GM20000 (cell line): Measurements from ENCODE around the gene UTP25.
A peak's percentile ranks its signal among the peaks of the same experiment; 100 is the strongest.

Experiments used
- DNase-seq: peaks from one replicate; pipeline ENCODE4 v3.0.0; 2012; ENCODE audit warnings: low spot score
- TF ChIP-seq, protein P1 (sequence below): IDR thresholded peaks from 2 replicates; pipeline ENCODE4 v1.5.1; 2012; ENCODE audit warnings: mild to moderate bottlenecking, control low read depth; ENCODE audit errors: extremely low read depth, missing control alignments

The UTP25 gene, protein sequence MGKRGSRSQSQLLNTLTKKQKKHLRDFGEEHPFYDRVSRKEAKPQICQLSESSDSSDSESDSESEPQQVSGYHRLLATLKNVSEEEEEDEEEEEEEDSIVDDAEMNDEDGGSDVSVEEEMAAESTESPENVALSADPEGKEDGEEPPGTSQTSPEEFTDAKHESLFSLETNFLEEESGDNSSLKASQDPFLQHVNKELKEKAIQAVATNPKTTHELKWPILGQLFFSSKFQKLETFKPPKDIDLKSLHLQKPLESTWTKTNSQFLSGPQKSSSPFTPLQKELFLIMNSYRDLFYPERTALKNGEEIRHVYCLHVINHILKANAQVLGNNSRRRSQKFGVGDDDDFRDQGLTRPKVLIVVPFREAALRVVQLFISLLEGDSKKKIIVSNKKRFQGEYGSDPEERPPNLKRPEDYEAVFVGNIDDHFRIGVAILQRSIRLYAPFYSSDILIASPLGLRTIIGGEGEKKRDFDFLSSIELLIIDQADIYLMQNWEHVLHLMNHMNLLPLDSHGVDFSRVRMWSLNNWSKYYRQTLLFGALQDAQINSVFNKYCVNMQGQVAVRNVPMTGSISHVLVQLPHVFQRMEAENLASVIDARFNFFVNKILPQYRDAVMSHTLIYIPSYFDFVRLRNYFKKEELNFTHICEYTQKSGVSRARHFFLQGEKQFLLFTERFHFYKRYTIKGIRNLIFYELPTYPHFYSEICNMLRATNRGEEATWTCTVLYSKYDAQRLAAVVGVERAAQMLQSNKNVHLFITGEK

DNA sequence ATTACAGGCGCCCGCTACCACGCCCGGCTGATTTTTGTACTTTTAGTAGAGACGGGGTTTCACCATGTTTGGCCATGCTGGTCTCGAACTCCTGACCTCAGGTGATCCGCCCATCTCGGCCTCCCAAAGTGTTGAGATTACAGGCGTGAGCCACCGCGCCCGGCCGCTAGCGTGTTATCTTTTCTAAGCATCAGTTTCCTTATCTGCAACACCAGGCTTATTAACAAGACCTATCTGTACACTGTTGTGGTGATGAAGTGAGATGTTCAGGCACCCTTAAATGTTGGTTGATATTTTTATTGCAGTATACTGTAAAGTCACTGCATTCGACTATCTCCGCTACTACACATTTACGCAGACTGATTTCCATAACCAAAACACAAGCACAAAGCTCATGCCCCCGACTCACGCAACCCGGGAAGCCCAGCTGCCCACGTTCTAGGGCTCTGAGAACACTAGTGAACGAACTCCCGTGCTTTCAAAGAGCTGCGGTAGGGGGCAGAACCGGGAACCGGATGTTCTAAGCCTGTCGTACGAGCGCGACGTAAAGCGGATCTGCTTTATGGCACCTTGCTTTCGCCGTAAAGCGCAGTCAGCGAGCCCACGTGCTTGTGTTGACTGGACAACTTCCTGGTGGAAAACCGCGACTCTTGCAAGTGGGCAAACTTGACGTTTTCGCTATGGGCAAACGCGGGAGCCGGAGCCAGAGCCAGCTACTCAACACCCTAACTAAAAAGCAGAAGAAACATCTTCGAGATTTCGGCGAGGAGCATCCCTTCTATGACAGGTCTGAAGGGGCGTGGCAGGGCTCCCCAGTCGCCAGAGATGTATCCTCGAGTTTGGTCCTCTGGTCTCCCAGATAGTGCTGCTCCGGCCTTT lies at the start of gene UTP25:
Gene UTP25 (plus strand): TSS at position 589 of the 879 bp plus-strand sequence. CDS start 92 bp downstream, at position 681.
- peak; percentile 85 for DNase-seq
- TF ChIP-seq, protein P1, sequence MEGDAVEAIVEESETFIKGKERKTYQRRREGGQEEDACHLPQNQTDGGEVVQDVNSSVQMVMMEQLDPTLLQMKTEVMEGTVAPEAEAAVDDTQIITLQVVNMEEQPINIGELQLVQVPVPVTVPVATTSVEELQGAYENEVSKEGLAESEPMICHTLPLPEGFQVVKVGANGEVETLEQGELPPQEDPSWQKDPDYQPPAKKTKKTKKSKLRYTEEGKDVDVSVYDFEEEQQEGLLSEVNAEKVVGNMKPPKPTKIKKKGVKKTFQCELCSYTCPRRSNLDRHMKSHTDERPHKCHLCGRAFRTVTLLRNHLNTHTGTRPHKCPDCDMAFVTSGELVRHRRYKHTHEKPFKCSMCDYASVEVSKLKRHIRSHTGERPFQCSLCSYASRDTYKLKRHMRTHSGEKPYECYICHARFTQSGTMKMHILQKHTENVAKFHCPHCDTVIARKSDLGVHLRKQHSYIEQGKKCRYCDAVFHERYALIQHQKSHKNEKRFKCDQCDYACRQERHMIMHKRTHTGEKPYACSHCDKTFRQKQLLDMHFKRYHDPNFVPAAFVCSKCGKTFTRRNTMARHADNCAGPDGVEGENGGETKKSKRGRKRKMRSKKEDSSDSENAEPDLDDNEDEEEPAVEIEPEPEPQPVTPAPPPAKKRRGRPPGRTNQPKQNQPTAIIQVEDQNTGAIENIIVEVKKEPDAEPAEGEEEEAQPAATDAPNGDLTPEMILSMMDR: peak; percentile 67

DNA sequence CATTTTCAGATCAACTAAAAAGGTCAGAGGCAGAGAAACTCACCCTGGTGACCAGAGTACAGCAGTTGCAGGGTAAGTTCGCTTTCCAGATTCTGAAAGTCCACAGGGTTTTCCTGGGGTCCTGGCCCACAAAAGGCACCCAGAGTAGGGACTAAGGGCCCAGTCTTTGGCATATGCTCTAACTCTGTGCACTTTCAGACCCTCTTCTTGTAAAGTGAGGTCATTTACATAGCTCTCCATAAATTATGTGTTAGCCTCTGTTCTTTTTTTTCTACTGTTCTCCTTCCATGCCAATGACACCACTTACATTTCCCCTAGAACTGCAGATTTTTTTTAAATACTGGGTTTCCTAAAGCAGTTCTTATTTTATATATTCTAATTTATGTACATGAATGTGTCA lies 49.7 kb upstream of the UTP25 start:
- DNase-seq: no peak
- TF ChIP-seq, protein P1: no peak

DNA sequence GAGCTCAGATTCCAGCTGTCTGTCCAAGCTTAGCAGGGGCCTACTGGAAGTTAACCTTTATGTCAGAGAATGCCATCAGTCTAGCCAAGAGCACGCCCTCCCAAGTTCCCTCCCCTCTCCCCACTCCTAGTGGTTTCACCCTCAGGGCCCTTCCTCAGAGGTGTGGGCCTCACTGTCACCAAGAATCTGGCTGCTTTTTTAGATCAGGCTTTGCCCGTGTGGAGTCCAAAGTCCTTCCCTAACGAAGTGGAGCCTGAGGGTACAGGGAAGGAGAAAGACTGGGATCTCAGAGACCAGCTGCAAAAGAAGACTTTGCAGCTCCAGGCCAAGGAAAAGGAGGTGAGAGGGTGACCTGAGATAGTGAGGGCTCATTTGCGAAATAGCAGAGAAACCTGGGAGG lies 47.5 kb upstream of the UTP25 start:
- TF ChIP-seq, protein P1: no peak
- DNase-seq: no peak

DNA sequence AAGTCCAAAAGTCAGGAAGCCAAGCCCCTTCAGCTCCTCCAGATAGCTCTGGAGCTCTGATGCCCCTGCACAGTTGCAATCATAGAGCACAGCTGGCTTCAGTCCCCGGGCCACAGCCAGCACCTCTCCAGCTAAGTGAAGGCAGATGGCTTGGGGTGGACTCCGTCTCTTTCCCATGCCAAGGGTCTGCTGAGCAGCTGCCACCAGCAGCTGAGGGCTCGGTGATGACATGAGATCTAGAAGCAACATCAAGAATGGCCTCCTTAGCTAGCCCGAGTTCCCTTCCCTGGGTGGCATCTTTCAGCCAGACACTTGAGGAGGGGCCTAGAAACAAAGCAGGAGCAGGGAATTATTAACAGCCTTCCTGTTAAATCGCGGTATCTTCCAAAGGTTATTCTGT lies 44.4 kb upstream of the UTP25 start:
- DNase-seq: no peak
- TF ChIP-seq, protein P1: no peak

DNA sequence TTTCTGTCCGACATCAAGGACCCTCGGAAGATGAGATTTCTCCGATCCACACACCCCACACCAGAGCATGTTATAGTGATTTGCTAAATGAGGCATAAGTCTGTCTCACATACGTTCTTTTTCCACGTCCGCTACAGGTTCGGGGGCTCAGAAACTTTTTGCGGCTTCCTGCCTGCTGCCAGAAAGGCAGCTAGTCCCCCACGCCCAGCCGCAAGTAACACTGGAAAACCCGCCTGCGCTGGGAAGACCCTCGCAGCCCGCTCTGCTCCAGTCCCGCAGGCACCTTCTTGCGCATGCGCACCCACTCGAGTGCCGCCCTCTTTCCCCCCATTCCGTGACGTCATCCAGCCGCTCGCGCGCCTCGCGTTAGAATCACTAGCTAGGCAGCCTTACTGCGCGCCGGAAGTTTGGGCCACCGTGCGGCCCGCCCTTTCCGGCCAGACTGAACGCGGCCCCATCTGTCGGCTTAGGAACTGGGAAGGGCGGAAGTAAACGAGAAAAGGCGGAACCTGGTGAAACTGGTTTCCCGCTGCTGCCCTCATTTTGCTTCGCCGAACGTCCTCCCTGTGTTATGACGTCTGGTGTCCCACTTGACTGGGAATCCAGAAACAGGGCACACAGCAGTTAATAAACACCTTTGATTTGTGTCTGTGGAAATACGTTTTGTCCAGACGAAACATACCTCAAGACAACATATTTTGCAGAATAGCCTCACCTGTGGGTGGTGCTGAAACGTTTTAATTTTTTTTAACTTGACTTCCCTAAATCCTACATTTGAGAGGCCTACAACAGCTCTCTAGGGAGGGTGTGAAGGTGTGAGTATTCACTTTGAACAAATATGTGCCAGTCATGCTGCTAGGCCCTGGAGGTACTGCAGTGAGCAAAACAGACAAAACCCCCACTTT lies 43.3 kb upstream of the UTP25 start, which contains the start of gene C1orf74:
Gene C1orf74 (minus strand): TSS at position 295 of the 905 bp plus-strand sequence. CDS start 925 bp downstream, outside the sequence.
- TF ChIP-seq, protein P1: no peak
- DNase-seq: peak; percentile 93

DNA sequence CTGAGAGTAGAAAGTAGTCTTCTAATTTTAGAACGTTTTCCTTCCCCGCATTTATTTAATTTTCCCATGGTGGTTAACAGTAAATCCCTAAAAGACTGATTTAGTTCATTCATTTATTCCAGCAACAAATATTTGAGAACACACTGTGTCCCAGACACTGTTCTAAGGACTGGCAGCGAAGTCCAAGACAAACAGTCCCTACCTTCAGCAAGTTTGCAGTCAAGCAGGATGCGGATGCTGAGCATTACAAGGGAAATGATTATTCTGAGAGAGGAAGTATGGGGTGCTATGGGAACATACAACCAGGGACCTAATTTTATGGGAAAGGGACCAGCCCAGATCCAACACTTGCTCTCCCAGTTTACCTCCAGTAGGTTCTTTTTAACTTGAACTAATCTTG lies 42.2 kb upstream of the UTP25 start:
- DNase-seq: no peak
- TF ChIP-seq, protein P1: no peak
